ENCODE measurements around the gene ERBB4.

The ERBB4 gene

GRCh38 chr2:212158081-212158480, 380.5 kb downstream of the ERBB4 start:
- Histone ChIP-seq H3K9ac (no peak overlapping the region), H3K4me3 (no peak overlapping the region), H3K9me3 (no peaks in the 10 kb centered on the region), H3K36me3 (no peaks in the 10 kb centered on the region), H3K27ac (no peak overlapping the region), H4K20me1 (no peaks in the 10 kb centered on the region), H3K27me3 (no peaks in the 10 kb centered on the region), H3K4me2 (no peak overlapping the region), H3K4me1 (no peaks in the 10 kb centered on the region)
- no peak for TF ChIP-seq Cebpa-rat (IDR thresholded peaks at IDR 0.05)

- Histone ChIP-seq H3K4me2 (no peak overlapping the region), H3K9ac (no peak overlapping the region), H3K4me3 (no peak overlapping the region), H4K20me1 (no peaks in the 10 kb centered on the region), H3K27ac (no peak overlapping the region), H3K27me3 (no peaks in the 10 kb centered on the region), H3K9me3 (no peaks in the 10 kb centered on the region), H3K4me1 (no peaks in the 10 kb centered on the region), H3K36me3 (no peaks in the 10 kb centered on the region)
- no peak for TF ChIP-seq Cebpa-rat (IDR thresholded peaks at IDR 0.05)
Measured at GRCh38 chr2:212157012-212157411, 381.6 kb downstream of the ERBB4 start.

- no peaks in the 10 kb centered on the region for H3K36me3 ChIP-seq
- no peak for TF ChIP-seq Cebpa-rat (IDR thresholded peaks at IDR 0.05)
Measured at GRCh38 chr2:212156088-212156487, 382.5 kb downstream of the ERBB4 start.

GRCh38 chr2:212154477-212154878, 384.1 kb downstream of the ERBB4 start:
- no peak overlapping the region for H3K9ac ChIP-seq
- no peaks in the 10 kb centered on the region for H3K9me3 ChIP-seq
- no peaks in the 10 kb centered on the region for H3K36me3 ChIP-seq
- no peak overlapping the region for H3K4me3 ChIP-seq
- no peak overlapping the region for H3K4me2 ChIP-seq
- H3K4me1 ChIP-seq: no peaks in the 10 kb centered on the region
- H4K20me1 ChIP-seq: no peaks in the 10 kb centered on the region
- H3K27ac ChIP-seq: no peak overlapping the region
- TF ChIP-seq Cebpa-rat (IDR thresholded peaks at IDR 0.05): no peak
- H3K27me3 ChIP-seq: no peaks in the 10 kb centered on the region

More at GRCh38 chr2:212156088-212156487, 382.5 kb downstream of the ERBB4 start:
- Histone ChIP-seq H4K20me1 (no peaks in the 10 kb centered on the region), H3K4me3 (no peak overlapping the region), H3K9me3 (no peaks in the 10 kb centered on the region), H3K4me2 (no peak overlapping the region), H3K4me1 (no peaks in the 10 kb centered on the region), H3K9ac (no peak overlapping the region), H3K27ac (no peak overlapping the region), H3K27me3 (no peaks in the 10 kb centered on the region)

DNA sequence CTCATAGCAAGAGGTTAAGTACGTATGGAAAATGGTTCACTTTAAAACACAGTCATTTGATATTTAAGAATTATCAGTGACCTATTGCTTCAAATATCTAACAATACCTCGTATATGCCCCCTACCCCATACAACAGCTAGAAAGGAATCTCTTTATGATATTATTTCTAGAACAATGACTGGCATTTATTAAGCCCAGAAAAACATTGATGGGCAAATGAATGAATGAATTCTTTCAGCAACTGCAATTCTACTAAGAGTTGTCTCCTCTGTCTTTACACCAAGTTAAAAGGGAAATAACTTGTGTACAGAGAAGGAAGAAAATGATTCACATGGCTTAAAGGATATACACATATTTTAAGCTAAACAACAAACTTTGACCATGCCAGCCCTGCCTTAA, 384.7 kb downstream of the ERBB4 start:
- Histone ChIP-seq H3K36me3 (no peaks in the 10 kb centered on the region), H3K4me2 (no peak overlapping the region), H3K4me3 (no peak overlapping the region), H4K20me1 (no peaks in the 10 kb centered on the region), H3K9me3 (no peaks in the 10 kb centered on the region), H3K9ac (no peak overlapping the region), H3K27me3 (no peaks in the 10 kb centered on the region), H3K4me1 (no peaks in the 10 kb centered on the region), H3K27ac (no peak overlapping the region)
- TF ChIP-seq Cebpa-rat (IDR thresholded peaks at IDR 0.05): no peak

DNA sequence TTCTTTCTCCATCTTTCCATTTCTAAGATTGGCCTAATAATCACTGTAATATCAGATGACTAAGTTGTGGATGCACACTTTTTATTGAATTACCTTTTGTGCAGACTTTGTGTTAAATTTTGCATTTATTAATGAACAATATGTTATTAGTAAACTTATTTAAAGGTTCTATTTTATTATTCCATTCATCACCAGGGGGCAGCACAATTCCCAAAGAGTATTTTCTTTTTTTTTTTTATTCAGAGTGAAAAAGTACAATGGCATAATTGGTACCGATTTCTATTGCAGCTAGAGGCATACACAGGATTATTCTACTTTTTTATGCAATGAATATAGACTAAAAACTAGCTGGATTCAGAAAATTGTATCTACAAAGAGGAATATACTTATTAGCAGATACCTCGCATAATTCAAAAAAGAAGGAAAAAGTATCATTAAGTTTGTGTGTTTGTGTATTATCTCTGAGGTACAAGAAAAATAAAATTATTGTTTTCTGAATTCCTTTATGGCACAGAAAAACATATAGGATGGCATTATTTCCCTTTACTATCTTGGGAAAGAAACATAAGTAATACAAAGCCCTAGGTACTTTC, 390.6 kb downstream of the ERBB4 start:
- Histone ChIP-seq H3K27me3 (no peaks in the 10 kb centered on the region), H3K9ac (no peak overlapping the region), H3K9me3 (no peaks in the 10 kb centered on the region), H4K20me1 (no peaks in the 10 kb centered on the region), H3K4me1 (no peaks in the 10 kb centered on the region), H3K4me2 (no peak overlapping the region), H3K36me3 (no peaks in the 10 kb centered on the region), H3K4me3 (no peak overlapping the region), H3K27ac (no peak overlapping the region)
- no peak for TF ChIP-seq Cebpa-rat (IDR thresholded peaks at IDR 0.05)

DNA sequence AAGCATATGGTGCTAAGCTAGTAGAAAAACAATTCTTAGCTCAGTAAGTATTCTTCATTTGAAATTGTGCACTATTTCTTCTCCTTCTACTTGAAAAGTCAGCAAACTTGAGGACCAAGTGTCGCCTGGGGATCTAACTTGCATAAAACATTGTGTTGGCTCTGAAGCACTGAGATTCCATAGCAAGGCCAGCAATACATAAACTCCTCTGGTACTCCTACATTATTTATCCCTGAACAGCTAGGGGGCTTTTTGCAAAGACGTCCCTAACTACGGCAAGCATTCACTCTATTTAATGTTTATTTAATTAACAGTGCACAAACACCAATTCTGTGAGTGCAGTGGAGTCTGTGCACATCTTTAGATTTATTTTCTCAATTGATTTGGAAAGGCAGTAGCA, 392.2 kb downstream of the ERBB4 start:
- no peaks in the 10 kb centered on the region for H3K36me3 ChIP-seq
- H3K9me3 ChIP-seq: no peaks in the 10 kb centered on the region
- TF ChIP-seq Cebpa-rat (IDR thresholded peaks at IDR 0.05): no peak
- no peaks in the 10 kb centered on the region for H3K4me1 ChIP-seq
- H3K27me3 ChIP-seq: no peaks in the 10 kb centered on the region
- H3K27ac ChIP-seq: no peak overlapping the region
- no peak overlapping the region for H3K9ac ChIP-seq
- H4K20me1 ChIP-seq: no peaks in the 10 kb centered on the region
- no peak overlapping the region for H3K4me2 ChIP-seq
- H3K4me3 ChIP-seq: no peak overlapping the region

DNA sequence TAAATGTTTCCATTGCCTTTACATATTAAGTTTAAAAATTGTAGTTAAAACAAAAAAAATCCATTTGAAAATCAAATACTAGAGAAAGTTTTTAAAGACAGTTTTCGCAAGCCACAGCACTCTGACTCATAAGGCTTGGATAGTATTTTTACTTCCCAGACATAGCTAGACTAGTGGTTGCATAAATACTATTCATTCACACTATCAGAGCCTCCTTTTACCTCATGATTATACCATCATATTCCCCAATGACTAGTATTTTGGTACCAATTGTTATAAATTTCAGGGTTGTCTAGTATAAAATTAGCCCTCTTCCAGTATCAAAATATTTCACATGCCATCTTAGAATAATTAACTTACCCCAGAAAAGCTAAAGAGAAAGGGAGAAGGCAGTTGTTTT, 393.5 kb downstream of the ERBB4 start:
- Histone ChIP-seq H3K4me2 (no peak overlapping the region), H3K9ac (no peak overlapping the region)

DNA sequence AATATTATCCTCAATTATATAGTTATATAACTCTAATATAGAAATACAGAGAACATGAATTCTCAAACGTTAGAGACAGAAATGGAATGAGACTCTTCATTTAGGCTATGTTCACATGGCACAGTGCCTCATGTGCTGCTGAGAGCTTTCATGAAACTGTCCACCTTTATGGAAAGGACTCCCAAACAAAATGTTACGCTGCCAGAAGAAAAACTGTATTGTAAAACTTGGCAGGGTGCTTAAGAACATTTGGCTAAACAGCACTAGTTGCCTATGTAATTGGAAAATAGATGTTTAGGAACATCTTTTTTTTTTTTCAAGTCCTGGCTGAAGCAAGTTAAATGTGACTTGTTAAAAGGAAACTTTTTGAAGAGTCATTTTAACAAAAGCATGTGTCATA, 396.0 kb downstream of the ERBB4 start:
- H3K27ac ChIP-seq: no peak overlapping the region
- H3K9ac ChIP-seq: no peak overlapping the region
- H3K9me3 ChIP-seq: no peaks in the 10 kb centered on the region
- no peak overlapping the region for H3K4me2 ChIP-seq
- no peak overlapping the region for H3K4me3 ChIP-seq
- H4K20me1 ChIP-seq: no peaks in the 10 kb centered on the region
- no peaks in the 10 kb centered on the region for H3K27me3 ChIP-seq
- TF ChIP-seq Cebpa-rat (IDR thresholded peaks at IDR 0.05): no peak
- no peaks in the 10 kb centered on the region for H3K4me1 ChIP-seq
- no peaks in the 10 kb centered on the region for H3K36me3 ChIP-seq

More for the DNA sequence above, 393.5 kb downstream of the ERBB4 start:
- H4K20me1 ChIP-seq: no peaks in the 10 kb centered on the region
- H3K27me3 ChIP-seq: no peaks in the 10 kb centered on the region
- H3K9me3 ChIP-seq: no peaks in the 10 kb centered on the region
- no peaks in the 10 kb centered on the region for H3K4me1 ChIP-seq
- no peak overlapping the region for H3K27ac ChIP-seq
- H3K36me3 ChIP-seq: no peaks in the 10 kb centered on the region
- no peak overlapping the region for H3K4me3 ChIP-seq
- no peak for TF ChIP-seq Cebpa-rat (IDR thresholded peaks at IDR 0.05)

DNA sequence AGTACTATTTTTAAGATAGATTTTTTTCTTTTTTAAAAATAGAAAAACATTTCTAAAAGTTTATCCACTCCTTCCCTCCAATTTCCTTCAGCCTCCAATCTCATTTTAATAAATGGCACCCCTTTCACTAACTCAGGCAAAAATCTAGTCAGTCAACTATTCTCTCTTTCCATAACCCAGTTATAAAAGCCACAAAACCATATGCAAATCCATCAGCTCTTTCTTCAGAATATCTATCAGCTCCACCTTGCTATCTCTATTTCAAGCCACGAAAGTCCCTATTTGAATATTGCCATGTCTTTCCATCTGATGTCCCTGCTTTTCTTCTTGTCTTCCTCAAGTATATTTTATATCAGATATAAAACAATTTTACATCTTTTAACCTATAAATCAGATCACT, 397.1 kb downstream of the ERBB4 start:
- Histone ChIP-seq H3K27ac (no peak overlapping the region), H4K20me1 (no peaks in the 10 kb centered on the region), H3K36me3 (no peaks in the 10 kb centered on the region), H3K4me1 (no peaks in the 10 kb centered on the region), H3K4me3 (no peak overlapping the region), H3K9me3 (no peaks in the 10 kb centered on the region), H3K27me3 (no peaks in the 10 kb centered on the region), H3K4me2 (no peak overlapping the region), H3K9ac (no peak overlapping the region)
- no peak for TF ChIP-seq Cebpa-rat (IDR thresholded peaks at IDR 0.05)

DNA sequence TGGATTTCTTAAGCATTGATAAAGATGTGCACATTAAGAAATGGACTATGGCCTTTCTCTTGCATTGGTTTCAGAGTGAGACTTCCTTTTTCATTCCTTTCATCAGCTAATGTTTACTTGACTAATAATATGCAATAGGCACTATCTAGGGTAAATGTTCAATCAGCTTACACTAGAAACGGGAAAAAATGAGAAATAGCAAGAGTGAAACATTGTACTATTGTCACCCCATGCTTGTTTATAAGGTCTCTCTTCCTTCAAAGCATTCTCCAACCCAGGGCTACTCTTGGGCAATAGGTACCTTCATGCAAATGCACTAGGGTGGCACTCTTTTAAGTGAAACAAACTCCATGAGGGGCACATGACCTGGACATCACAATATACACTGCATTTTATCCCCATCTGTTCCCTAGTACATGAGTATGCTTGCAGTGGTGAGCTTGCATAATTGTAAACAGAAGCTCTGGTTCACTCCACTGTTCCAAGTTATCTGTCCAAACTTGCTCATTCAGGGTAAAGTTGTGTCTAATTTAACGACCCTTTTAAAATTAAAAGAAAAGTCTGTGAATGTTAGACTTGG, 402.3 kb downstream of the ERBB4 start:
- Histone ChIP-seq H3K9me3 (no peaks in the 10 kb centered on the region), H4K20me1 (no peaks in the 10 kb centered on the region), H3K27me3 (no peaks in the 10 kb centered on the region), H3K36me3 (no peaks in the 10 kb centered on the region), H3K4me1 (no peaks in the 10 kb centered on the region), H3K27ac (no peak overlapping the region), H3K4me3 (no peak overlapping the region), H3K9ac (no peak overlapping the region), H3K4me2 (no peak overlapping the region)
- TF ChIP-seq Cebpa-rat (IDR thresholded peaks at IDR 0.05): no peak

Measured in BLaER1 (cell line).